ENCODE data around the gene SCAMP5.

SCAMP5 gene

DNA sequence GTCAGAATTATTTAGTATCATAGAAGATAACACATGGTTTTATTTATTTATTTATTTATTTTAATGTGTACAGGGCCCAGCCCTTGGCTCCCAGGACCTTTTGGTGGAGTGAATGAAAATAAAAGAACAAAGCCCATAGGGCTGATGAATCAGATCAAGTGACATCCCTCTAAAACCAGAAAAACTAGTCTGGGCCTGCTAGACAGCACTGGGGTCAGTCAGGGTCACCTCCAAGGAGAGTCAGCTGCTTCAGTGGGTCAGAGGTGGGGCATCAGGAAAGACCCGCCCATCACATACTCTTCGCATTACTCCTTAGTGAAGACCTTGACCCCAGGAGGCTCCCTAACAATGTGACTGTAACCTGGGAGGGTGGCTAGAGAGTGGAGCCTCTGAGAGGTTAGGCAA, 40.9 kb downstream of the SCAMP5 start:
- Mint-ChIP-seq H3K27ac (no peak overlapping the region), H3K9me3 (no peaks in the 10 kb centered on the region), H3K4me3 (no peak overlapping the region), H3K4me1 (peaks cover 4% of the 10 kb centered on the region), H3K36me3 (peaks cover 2% of the 10 kb centered on the region), H3K27me3 (no peaks in the 10 kb centered on the region)
- no peak for ATAC-seq (ENCODE audit: low read depth)
- no peak for DNase-seq (ENCODE audit: low spot score in 2 of 2)

DNA sequence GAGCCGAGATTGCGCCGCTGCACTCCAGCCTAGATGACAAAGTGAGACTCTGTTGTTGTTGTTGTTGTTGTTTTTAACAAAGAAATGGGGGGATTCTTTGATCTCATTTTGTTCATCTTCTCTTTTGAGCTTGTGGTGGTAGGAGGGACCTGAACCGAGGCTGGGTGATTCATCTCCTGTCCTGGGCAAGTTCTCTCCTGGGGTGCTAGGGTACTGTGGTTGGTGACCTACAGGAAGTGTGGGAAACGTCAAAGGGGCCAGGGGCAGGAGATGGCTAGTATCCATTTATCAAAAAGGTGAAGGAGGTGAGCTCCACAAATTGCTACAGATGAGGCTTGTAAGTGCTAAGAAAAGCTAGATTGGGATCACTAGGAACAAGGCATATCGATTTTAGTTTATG, 42.3 kb downstream of the SCAMP5 start:
- no peaks in the 10 kb centered on the region for H3K9me3 Mint-ChIP-seq
- H3K27me3 Mint-ChIP-seq = no peaks in the 10 kb centered on the region
- DNase-seq (ENCODE audit: low spot score in 2 of 2) = no peak
- no peak overlapping the region for H3K27ac Mint-ChIP-seq
- no peak overlapping the region for H3K4me3 Mint-ChIP-seq
- peaks cover 2% of the 10 kb centered on the region for H3K36me3 Mint-ChIP-seq
- ATAC-seq (ENCODE audit: low read depth) = no peak
- H3K4me1 Mint-ChIP-seq = peaks cover under 1% of the 10 kb centered on the region

DNA sequence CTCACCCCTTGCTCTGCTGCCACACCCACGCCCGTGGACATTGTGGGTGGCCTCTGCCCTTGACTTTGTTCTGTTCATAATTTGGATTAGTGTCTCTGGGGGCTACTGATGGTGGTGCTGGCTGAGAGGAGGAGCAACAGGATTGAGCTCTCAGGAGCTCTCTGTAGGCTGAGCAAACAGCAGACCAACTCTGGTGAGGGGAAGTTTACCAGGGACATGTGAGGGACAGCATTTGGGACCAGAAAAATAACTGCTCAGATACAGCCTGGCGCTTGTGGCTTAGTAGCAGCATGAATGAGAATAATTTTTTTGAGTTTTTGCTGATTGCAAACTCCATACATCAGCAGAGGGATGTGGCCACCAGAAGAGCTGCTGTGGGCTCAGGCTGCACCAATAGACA, 42.9 kb downstream of the SCAMP5 start:
- peaks cover 2% of the 10 kb centered on the region for H3K36me3 Mint-ChIP-seq
- H3K27ac Mint-ChIP-seq = no peak overlapping the region
- peaks cover 6% of the 10 kb centered on the region for H3K4me1 Mint-ChIP-seq
- H3K4me3 Mint-ChIP-seq = no peak overlapping the region
- ATAC-seq (ENCODE audit: low read depth) (no peak), DNase-seq (ENCODE audit: low spot score in 2 of 2) (no peak)
- H3K27me3 Mint-ChIP-seq = no peaks in the 10 kb centered on the region
- H3K9me3 Mint-ChIP-seq = no peaks in the 10 kb centered on the region

DNA sequence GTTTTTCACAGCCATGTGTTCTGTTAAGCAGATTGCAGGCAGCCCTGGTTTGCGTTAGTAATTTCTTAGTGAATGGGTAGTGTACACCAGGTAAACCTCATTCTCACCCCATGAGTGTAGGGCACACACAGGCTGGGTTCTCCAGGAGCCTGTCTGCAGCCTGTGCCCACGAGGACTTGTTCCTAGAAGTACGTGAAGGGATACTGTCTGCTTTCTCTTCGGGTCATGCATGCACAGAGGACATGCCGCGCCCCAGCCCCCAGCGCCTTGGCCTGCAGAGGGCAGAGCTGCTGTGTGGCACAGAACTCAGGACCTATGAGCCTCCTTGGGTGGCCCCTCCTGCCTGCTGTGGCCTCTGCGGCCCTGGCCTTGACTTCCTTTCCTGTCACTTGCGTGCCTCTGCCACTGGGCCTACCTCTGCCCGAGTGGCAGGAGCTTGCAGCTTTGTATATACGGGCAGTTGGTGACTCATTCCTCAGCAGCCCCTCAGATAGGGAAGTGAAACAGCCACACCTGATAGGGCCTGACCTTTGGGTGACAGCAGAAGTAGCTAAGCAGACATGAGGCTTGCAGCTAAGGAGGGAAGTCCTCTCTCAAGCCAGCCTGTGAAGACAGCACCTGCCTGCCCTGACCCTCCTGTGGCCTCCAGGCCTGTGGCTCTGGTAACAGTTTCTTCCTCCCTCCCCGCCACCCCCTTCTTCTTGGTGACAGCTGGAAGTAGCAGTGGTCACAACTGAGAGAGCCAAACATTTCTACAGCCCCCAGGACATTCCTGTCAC, 47.6 kb downstream of the SCAMP5 start:
- H3K27ac Mint-ChIP-seq = peak overlapping the region; percentile 85

DNA sequence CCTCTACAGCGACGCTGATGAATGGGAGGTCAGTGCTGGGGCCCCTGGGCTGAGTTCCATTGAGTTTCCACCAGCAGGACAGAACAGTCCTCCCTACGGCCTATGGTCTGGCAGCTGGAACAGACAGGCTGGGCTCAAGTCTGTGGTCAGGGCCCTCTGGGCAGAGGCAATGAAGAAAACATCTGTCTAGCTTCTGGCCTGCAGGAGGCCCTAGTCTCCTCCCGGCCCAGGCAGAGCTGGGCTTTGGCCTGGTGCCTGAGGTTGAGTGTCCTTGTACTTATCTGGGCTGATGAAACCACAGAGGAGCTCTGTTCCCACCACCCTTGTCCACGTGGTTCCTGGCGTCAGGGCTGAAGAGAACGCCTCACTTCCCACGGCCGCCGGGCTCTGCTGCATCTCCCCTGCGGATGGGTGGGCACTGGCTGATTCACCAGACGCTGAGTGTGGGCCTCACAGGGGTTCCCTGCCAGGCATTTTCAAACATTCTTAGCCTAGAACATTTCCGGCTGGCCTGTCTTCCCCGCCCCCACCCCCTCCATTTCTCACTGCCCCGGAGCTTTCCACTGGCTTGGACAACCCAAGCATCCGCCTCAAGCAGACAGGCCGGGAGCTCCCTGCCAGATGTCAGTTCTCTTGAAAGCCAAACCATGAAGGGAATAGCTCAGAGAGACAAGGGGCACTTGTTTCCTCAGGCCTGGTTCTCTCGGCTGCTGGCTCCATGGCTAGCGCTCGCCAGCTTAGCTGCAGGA, 48.3 kb downstream of the SCAMP5 start:
- no peak for ATAC-seq (ENCODE audit: low read depth)
- peak overlapping the region; percentile 85 for H3K27ac Mint-ChIP-seq

More for the DNA sequence above, 47.6 kb downstream of the SCAMP5 start:
- ATAC-seq (ENCODE audit: low read depth) (peak; percentile 91), DNase-seq (ENCODE audit: low spot score in 2 of 2) (peak; percentile 73 to 85)
- Mint-ChIP-seq H3K27me3 (no peaks in the 10 kb centered on the region), H3K36me3 (no peaks in the 10 kb centered on the region), H3K4me3 (peak overlapping the region; percentile 48), H3K4me1 (peaks cover 36% of the 10 kb centered on the region), H3K9me3 (no peaks in the 10 kb centered on the region)

DNA sequence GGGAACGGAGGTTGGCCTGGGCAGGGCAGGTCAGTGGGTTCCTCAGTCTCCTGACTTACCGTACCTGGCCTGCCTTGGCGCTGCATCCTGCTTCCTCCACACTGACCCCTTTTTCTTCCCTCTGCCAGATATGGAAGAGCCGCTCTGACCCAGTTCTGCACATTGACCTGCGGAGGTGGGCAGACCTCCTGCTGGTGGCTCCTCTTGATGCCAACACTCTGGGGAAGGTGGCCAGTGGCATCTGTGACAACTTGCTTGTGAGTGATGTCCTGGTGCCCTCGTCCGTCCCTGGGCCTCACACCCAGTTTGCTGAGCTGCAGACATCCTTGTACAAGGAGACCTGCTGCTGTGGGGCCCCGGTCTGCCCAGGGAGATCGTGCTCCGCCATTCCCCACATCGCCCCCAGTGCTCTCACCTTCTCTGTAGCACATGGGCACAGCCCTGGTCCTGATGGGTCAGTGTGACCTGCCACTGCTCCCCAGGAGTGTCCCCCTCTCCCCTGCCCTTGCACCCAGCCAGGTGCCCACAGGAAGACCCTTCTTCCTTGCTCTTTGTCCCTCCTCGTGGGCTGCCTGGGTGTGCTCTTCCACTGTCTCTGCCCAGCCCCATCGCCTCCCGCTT, 49.0 kb downstream of the SCAMP5 start:
- Mint-ChIP-seq H3K9me3 (no peaks in the 10 kb centered on the region), H3K4me1 (peaks cover 36% of the 10 kb centered on the region), H3K27ac (peak overlapping the region; percentile 25), H3K27me3 (no peaks in the 10 kb centered on the region), H3K36me3 (no peaks in the 10 kb centered on the region), H3K4me3 (peak overlapping the region; percentile 12)
- no peak for DNase-seq (ENCODE audit: low spot score in 2 of 2)
- no peak for ATAC-seq (ENCODE audit: low read depth)

More for the DNA sequence above, 48.3 kb downstream of the SCAMP5 start:
- peak in 1 of 2 donors; percentile 39 for DNase-seq (ENCODE audit: low spot score in 2 of 2)
- Mint-ChIP-seq H3K36me3 (no peaks in the 10 kb centered on the region), H3K4me3 (no peak overlapping the region), H3K27me3 (no peaks in the 10 kb centered on the region), H3K9me3 (no peaks in the 10 kb centered on the region), H3K4me1 (peaks cover 36% of the 10 kb centered on the region)

DNA sequence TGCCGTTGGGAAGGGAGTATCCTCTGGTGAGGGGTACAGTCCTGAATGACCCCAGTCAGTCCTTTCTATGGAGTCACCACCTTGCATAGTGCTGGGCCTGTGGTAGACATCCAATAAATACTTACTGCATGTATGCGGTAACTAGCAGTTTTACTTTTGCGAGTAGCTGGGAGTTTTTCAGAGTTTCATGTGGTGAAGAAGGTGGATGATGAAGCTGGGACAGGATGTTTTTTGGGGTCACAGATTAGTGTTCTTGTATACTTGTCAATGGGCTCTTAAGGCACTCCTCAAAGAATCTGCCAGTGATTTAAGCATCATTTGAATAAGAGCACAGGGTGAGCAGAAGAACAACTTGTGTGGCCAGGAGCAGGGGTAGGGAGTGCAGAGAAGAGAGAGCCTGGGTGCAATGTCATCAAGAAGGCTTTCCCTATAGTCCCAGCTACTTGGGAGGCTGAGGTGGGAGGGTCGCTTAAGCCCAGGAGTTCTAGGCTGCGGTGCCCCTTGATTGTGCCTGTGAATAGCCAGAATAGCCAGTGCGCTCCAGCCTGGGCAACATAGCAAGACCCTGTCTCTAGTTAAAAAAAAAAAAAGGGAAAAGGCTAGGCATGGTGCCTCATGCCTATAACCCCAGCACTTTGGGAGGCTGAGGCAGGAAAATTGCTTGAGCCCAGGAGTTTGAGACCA, 50.1 kb downstream of the SCAMP5 start:
- DNase-seq (ENCODE audit: low spot score in 2 of 2) (no peak), ATAC-seq (ENCODE audit: low read depth) (no peak)
- no peak overlapping the region for H3K4me3 Mint-ChIP-seq
- peaks cover 36% of the 10 kb centered on the region for H3K4me1 Mint-ChIP-seq
- no peaks in the 10 kb centered on the region for H3K9me3 Mint-ChIP-seq
- H3K36me3 Mint-ChIP-seq = no peaks in the 10 kb centered on the region
- H3K27me3 Mint-ChIP-seq = no peaks in the 10 kb centered on the region
- peak overlapping the region; percentile 25 for H3K27ac Mint-ChIP-seq

DNA sequence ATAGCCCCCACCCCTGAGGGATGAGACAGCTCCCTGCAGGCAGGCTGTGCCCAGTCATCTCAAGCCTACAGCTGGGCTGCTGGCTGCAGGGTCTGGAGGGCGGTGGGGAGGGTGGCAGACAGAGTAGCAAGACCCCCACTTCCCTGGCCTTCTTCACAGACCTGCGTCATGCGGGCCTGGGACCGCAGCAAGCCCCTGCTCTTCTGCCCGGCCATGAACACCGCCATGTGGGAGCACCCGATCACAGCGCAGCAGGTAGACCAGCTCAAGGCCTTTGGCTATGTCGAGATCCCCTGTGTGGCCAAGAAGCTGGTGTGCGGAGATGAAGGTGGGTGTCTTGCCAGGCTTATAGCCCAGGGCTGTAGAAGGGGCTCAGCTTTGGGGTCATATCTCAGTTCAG, 53.0 kb downstream of the SCAMP5 start:
- Mint-ChIP-seq H3K9me3 (no peaks in the 10 kb centered on the region), H3K4me3 (no peak overlapping the region), H3K4me1 (peaks cover 29% of the 10 kb centered on the region), H3K36me3 (peaks cover 1% of the 10 kb centered on the region), H3K27ac (no peak overlapping the region), H3K27me3 (no peaks in the 10 kb centered on the region)
- no peak for DNase-seq (ENCODE audit: low spot score in 2 of 2)
- ATAC-seq (ENCODE audit: low read depth) = no peak

DNA sequence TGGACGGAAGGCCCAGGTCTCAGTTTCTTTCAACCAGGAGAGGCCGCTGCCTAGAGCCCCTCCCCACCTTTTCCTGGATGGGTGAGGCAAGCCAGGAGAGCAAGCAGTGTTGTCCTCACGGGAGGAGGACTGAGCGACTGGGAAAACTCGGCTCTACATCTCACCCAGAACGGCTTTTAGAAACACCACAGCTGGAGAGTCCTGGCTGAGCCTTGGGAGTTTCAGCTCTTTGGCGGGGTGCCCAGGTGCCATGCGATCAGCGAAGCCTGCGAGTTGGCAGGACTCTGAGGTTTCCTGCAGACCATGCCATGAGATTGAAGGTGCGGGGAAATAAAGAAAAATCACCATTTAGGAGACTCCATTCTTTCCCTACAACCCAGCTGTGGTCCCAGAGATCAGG, 54.0 kb downstream of the SCAMP5 start:
- no peak for ATAC-seq (ENCODE audit: low read depth)
- peaks cover 21% of the 10 kb centered on the region for H3K4me1 Mint-ChIP-seq
- H3K9me3 Mint-ChIP-seq = no peaks in the 10 kb centered on the region
- H3K36me3 Mint-ChIP-seq = peaks cover 1% of the 10 kb centered on the region
- H3K27me3 Mint-ChIP-seq = no peaks in the 10 kb centered on the region
- H3K27ac Mint-ChIP-seq = no peak overlapping the region
- DNase-seq (ENCODE audit: low spot score in 2 of 2) = no peak
- H3K4me3 Mint-ChIP-seq = no peak overlapping the region

DNA sequence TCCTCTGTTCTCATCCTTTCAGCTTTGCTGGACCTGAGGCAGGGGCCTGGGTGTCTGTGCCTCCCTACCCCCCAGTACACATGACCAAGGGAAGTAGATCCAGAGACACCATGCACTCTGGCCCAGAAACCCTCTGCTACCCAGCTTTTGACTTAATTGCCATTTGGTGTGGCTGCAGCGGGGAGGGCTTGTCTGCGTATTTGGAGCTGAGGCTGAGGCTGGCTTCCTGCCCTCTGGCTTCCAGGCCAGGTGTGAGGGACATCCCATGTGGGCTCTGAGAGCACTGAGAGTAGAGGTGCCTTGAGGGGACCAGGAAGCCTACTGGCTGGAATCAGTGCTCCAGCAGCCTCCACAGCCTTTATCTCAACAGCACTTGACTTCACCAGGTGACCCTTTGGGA, 54.9 kb downstream of the SCAMP5 start:
- DNase-seq (ENCODE audit: low spot score in 2 of 2) = no peak
- Mint-ChIP-seq H3K9me3 (no peaks in the 10 kb centered on the region), H3K27ac (no peak overlapping the region), H3K4me3 (no peak overlapping the region), H3K36me3 (peaks cover 1% of the 10 kb centered on the region), H3K27me3 (no peaks in the 10 kb centered on the region), H3K4me1 (peaks cover 15% of the 10 kb centered on the region)
- no peak for ATAC-seq (ENCODE audit: low read depth)

DNA sequence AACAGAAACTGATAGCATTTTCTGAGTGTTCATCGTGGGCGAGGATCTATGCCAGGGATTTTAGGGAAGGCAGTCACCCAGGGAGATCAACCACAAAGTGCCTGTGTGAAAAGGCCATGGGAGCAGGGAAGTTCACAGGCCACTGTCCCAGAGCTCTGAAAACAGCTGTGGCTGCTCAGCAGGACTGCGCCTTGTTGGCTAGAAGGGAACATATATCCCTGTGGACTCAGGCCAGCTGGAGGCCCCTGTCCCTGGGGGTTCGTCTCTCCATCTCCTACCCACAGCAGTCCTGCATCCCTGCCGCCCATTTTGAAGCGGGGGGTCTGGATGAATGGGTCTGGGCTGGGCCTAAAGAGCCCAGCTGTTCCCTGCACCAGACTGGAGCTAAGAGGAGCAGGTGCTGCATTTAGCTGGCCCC, 55.8 kb downstream of the SCAMP5 start:
- H3K27ac Mint-ChIP-seq = no peak overlapping the region
- H3K9me3 Mint-ChIP-seq = no peaks in the 10 kb centered on the region
- DNase-seq (ENCODE audit: low spot score in 2 of 2) (no peak), ATAC-seq (ENCODE audit: low read depth) (no peak)
- no peak overlapping the region for H3K4me3 Mint-ChIP-seq
- H3K27me3 Mint-ChIP-seq = no peaks in the 10 kb centered on the region
- peaks cover 3% of the 10 kb centered on the region for H3K36me3 Mint-ChIP-seq
- peaks cover 11% of the 10 kb centered on the region for H3K4me1 Mint-ChIP-seq

DNA sequence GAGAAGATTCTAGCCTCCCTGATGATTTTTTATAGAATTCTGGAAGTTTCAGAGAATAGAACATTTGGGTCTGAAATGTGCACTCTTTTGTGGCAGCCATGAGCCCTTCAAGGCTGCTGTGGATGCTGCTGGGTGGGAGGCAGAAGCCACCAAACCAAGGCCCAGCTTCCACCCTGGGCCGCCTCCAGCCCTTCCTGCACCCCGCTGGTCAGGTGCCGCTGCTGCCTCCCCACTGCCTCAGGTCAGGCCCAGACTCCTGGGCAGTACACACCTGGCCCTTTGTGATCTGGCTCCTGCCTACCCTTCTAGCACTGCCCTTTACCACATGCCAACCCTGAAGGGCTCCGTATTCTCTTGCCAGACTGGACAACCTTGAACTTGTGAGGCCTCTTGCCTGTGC, 56.3 kb downstream of the SCAMP5 start:
- H3K36me3 Mint-ChIP-seq = peaks cover 3% of the 10 kb centered on the region

DNA sequence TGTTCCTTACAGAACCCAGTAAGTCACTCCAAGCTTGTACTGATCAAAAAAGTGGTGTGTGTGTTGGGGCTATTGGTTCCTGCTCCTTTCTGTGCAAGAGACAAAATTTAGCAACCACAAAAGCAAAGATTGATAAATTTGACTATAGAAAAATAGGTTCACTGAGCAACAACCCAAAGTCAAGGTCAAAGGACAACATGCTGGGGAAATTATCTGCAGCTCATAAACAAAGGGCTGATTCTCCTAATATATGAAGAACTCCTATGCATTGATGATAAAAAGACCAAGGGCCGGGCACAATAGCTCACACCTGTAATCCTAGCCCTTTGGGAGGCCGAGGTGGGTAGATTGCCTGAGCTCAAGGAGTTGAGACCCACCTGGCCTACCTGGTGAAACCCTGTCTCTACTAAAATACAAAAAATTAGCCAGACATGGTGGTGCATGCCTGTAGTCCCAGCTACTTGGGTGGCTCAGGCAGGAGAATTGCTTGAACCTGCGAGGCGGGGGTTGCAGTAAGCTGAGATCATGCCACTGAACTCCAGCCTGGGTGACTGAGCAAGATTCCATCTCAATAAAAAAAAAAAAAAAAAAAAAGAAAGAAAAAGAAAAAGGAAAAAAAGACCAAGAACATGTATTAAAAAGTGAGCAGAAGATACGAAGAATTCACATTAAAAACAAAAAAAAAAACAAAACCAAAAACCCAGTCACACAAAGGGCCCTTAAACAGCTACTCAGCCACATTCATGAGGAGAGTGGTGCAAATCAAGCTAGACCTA, 57.8 kb downstream of the SCAMP5 start:
- Mint-ChIP-seq H3K4me3 (no peak overlapping the region), H3K9me3 (no peaks in the 10 kb centered on the region), H3K27ac (no peak overlapping the region), H3K36me3 (peaks cover 3% of the 10 kb centered on the region), H3K27me3 (no peaks in the 10 kb centered on the region), H3K4me1 (no peaks in the 10 kb centered on the region)
- DNase-seq (ENCODE audit: low spot score in 2 of 2) (no peak), ATAC-seq (ENCODE audit: low read depth) (no peak)

More for the DNA sequence above, 56.3 kb downstream of the SCAMP5 start:
- Mint-ChIP-seq H3K9me3 (no peaks in the 10 kb centered on the region), H3K27me3 (no peaks in the 10 kb centered on the region), H3K4me1 (peaks cover 6% of the 10 kb centered on the region), H3K4me3 (no peak overlapping the region), H3K27ac (no peak overlapping the region)
- ATAC-seq (ENCODE audit: low read depth) (no peak), DNase-seq (ENCODE audit: low spot score in 2 of 2) (no peak)

Data from memory B cell (primary cell).